UCSD-AML1 (cell line): Measurements from ENCODE around the gene CRACDL.

Experiments used
- DNase-seq: peaks from one replicate; lab custom pipeline; 2025; ENCODE audit not compliant: unreplicated experiment; lab: John Stamatoyannopoulos, UW

Gene CRACDL

DNA sequence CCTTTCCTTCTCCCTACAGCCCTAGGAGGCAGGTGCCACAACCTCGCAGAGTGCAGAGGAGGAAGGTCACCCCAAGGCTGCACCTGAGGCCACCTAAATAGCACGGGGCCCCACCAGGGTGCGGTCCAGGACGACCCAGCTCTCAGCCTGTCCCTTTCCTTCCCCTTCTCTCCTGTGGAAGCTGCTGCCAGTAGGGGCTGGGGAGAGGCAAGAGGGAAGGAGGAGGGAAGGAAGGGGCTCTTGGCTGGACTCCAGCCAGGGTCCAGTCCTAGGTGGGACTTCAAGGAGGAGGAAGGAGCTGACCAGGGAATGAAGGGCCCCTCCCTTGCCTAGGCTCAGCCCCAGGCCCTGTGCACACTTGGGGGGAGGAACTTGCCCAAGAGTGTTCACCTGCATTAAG is 11.1 kb downstream of the CRACDL start:
- DNase-seq, result no peak

DNA sequence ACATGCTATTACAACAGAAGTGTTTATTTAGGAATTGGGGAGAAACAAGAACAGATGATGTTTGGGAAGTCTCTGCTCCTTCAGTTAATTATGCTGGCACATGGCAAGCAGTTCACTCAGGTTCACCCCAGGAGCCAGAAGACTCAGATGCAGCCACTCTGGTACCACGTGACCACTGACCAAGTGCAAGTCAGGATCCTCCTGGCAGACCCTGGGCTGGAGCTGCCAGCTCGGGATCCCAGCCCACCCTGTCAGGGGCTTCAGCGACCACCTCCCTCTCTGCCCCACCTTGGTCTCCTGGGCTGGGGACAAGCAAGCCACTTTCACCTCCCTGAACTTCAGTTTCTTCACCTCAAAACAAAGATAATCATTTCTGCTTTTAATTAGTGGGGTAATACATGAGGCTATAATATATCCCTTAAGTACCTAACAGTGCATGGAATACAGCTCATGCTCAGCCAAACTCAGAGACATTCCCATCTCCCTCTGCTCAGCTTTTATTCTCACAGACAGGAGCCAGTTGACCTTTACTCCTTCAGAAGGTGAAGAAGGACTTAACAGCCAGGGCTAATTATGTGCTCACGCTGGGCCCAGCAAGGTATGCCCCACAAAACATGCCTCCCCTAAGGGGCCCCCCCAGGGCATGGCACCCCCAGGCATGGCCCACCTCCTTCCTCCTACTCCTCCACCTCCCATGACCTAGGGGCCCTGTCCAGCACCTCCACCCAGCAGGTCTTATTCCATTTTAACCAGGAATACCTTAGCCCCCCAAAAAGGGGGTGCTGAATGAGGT is 11.8 kb downstream of the CRACDL start:
- no peak for DNase-seq

DNA sequence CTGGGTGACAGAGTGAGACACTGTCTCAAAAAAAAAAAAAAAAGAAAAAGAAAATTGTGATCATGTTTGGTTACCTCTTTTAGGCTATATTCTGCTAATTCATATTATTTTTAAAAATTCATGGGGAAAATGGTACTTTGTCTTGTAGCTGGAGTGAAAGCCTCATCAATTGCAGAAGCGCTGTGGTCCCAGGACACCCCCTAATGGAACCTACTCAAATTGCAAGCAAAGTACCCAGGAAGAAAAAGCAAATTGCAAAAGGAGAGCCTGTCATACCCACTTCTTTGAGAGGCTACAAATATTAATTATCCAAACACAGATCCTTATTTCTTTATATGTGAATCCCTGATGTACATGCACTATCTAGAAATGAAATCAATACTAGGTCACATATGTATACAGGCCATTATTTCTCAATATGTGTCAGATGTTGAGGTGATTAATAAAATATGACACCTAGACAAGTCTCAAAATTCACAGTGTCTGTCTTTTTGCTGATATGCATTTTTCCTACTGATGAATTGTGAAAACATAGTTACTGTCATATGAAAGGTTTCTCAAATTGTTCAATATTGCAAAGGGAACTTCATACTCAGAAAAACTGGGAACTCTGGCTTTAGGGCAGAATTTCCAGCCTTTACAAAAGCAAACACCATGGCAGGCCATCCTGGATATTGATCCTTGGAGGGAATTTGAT is 12.6 kb downstream of the CRACDL start:
- no peak for DNase-seq

DNA sequence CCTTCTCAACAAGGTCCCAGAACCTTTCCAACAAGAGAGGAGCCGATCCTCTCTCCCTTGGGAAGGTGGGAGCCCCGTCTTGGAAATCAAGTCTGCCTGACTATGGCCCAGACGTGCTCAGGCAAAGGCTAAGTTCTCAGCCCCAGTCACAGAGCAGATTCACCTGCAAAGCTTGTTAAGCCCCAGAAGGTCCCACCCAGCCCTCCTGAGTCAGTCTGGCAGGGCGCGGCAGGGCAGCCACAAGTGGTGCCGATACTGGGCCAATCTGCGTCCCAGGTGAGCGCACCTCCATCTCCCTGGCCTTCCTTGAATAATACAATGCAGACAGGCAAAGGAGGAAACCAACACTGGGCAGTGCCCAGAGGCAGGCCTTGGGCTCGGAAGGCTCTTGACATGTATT is 15.0 kb downstream of the CRACDL start:
- no peak for DNase-seq

DNA sequence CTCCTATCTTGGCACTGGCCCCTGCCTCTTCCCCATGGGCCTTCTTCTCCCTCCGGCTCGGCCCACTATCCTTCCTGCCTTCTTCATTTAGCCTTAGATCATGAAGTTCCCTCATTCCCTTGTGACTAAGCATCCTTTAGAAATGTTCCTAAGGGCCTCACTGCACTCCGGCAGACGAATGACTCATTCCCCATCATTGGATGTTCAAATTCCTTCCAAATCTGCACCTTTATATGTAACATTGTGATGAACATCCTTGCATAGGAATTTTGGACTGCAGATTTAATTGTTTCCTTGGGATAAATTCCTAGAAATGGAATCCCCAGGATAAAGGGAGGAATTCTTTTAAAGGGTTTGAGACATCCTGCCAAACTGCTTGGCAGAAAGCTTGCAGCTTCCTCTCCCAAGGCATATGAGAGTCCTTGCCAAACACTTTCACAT is 19.0 kb downstream of the CRACDL start:
- no peak for DNase-seq

DNA sequence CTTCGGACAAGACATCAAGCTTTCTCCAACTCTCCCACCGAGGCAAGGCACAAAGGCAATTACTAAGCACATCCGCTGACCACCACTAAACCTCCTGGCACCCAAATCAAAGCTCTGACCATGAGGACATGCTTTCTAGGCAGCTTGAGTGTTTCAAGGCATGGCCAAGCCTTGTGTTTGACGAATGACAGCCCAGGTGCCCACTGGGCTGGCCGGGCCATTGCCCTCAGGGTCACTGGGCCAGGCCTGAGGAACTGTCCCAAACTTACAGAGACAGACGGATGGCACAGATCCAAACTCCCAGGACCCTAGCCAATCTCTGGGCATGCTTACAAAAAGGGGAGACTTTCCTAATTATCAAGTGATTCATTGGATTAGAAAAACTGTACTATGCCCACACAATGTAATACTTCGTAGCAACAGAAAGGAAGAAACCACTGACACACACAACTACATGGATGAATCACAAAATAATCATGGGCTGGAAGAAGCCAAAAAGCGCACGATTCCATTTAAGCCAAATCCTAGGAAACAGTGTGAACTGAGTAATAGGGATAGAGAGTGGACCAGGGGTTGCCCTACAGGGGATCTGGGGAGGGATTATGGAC is 20.2 kb downstream of the CRACDL start:
- DNase-seq, result no peak

DNA sequence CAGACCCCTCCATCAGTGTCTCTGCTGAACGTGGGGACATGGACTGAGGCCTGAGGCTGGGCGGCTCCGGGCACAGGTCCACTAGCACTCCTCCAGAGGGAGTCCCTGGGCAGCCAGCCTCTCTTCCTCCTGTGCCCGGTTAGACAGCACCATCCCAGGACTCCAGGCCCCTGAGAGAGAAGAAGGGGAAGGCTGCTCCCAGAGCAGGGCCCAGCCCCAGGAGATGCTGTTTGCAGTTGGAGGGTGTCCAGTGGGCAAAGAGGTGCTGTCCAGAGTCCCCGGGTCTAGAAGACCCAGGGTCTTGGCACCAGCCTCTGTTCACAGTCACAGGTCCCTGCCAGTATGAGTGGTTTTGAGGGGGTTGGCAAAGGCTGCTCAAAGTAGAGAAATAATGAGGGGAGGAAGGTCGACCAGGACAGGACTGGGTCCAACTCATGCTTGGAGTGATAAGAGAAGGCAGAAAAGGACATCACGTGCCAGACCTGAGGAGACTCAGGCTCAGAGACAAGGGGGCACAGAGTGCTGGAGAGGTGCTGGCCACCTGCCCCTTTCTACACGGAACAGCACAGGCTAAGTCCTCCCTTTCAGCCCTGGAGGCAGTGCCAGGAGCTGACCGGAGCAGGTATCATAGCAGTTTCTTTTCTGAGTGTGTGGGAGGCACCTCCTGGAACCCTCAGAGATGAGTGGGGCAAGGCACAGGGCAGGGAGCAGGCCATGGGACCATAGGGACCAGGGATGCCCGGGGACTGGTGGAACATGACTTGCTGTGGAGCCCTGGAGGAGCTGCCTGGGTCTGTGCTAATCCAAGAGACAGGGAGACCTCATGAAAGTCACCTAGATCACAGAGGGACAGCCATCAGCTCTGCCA is 21.1 kb downstream of the CRACDL start:
- no peak for DNase-seq

DNA sequence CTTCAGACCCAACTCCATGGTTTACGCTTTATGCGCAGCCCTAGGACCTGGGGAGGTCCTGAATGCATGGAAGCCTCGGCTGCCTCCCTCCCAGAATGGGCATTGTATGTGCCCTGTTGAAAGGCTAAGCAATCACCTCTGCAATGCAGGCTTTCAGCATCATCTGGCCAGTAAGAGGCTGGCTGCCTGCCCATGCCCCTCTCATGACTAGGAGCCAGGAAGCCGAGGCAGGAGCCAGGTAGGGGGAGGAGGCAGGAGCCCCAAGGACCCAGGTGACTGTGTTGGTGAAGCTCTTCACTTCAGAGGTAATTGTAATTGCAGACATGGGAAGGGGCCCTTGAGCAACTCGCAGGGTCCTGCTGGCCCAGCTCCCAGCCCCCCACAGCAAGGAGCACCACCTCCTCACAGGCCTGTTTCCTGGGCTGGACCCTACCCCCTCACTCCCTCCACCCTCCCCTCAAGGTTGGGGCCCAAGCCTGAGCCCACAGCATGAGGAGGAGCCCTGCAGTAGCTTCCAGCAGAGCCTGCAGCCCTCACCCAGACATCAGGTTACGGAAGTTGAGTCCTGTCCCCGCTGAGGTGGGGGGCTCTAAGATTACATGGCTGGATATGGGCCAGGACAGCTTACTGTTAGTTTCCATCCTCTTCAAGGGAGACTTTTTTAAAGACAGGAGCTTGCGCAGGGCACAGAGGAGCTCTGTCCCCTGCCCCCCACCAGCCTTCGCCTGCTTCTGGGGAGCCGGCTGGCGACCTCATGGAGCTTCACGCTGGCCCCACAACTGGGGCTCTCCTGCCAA is 21.9 kb downstream of the CRACDL start:
- no peak for DNase-seq

DNA sequence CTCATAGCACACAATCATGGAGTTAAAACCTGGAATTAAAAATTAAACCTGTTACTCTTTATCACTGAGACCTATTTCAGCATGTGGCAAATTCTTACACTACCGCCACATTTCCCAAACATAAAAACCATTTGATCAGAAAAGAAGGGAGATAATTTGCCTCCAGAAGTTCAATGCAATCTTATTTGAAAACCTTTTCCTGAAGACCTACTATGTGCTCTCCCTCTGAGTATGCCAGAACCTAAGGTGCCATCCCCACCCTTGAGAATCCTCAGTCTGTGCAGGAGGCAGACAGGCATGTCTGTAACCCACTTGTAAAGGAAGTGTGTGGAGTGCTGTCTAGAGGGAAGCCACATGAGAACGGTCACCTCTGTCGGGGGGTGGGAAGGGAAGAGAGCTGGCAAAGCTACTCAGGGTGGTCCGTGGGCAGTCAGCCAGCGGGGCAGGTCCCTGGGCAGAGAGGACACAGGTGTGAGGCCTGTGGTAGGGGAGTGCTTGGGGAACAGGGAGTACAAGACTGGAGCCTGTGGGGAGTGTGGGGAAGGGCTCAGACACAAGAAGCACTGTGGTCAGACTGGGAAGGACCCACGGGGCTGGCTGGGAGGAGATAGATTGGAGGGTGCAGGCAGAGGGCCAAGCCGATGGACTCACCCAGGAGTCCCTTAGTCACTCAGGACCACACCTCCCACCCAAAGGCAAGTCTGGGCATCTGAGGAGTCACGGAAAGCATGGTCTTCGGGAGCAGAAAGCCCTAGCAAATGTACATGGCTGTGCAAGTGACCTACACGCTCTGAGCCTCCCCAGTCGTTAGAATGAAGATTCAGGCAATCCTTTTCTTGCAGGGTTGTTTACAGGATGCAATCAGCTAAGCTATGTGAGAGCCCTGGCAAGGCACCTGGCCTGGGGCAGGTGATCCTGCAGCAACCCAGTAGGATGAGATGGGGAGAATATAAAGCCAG is 22.8 kb downstream of the CRACDL start:
- DNase-seq, result no peak

DNA sequence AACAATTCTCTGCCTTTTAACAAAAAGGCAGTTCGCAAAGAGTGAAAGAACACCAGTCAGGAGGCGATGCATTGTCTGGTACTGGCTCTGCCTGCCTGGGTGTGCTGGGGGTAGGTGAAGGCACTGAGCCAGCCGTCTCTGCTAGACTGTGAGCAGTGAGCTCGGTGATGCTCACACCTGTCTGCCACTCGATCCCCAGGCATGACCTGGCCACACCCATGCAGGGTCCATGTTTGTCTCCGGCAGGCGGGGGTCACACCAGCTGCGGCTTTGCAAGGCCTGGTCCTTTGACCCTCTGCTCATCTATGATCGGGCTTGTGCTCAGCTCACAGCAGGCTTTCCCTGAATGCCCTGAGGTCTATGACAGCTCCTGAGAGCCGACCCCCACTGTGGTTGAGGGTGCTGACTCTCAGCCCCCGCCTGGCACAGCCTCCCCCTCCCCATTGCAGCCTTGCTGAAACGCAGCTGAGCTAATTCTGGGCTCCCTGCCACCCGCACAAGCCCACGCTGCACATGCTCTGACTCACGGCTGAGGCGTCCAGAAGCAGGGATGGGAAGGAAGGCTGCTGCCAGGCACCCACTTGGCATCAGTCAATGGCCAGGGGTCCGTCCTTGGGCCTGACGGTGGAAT is 23.7 kb downstream of the CRACDL start:
- no peak for DNase-seq

DNA sequence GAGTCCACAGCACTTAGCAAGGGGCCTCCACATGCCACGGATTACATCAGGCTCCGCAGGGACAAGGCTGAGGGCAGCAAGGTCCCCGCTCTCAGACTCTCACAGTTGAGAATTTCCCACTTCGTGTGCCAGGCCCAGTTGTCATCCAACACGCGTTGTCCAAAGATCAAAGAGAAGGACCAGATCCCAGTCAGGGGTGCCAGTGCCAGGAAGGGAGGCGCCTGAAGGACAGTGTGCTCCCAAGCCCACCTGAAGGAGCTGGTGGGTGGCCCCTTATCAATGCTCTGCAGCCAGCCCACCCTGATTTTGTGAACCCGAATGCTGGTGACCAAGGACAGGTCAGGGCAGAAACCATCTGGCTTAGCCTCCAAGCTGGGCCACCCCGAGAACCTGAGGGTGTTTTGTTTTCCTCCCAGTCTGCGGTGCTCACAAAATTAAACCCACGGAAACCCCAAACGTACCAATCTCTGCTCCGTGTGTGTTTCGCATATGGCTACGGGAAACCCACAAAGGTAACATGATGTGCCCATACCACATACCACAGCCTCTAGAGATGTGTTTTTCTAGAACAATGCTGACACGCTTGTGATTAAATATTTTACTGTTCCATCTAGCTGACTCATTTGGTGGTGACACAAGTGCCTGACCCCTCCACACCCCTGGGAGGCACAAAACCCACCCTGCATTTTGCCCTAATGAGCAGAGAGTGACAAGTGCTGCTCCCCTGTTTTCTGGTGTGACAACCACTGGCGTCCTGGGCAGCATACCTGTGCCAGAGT is 24.5 kb downstream of the CRACDL start:
- DNase-seq, result no peak

DNA sequence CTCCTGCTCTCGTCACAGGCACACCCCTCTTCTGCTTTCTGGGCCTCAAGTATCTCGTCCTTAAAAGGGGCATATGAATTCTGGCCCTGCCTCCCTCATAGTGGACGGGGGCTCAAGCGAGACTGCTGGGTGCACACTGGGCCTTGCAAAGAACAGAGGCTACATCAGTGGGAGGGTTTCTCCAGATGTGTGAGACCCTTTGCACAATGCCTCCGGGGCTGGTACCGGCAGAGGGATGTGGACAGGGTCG is 25.0 kb downstream of the CRACDL start:
- no peak for DNase-seq

DNA sequence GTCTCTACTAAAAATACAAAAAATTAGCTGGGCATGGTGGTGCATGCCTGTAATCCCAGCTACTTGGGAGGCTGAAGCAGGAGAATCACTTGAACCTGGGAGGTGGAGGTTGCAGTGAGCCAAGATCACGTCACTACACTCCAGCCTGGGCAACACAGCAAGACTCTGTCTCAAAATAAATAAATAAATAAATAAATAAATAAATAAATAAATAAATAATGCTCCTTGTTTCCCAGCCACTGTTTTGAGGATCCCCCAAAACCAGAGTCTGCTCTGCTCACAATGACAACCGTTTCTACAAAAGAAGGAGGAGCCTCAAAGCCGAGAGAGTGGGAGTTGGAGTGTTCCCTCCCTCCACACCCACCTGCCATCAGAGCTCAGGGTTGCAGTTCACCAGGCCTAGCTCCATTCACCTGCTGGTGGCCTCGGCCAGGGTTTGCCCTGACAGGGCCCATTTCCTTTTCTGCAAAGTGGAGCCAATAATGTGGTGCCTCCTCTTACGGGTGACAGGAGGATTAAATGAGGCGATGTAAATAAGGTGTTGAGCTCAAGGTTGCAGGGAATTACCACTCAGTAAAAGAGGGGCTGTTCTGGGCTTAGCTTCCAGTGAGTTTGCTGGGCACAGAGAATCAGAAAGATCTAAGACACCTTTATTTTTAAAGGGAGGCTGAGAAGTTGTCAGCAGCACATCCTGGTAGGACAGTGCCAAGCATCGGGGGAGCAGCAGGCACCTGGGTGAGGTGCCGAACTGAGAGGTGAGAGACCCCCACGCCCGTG is 25.5 kb downstream of the CRACDL start:
- no peak for DNase-seq

DNA sequence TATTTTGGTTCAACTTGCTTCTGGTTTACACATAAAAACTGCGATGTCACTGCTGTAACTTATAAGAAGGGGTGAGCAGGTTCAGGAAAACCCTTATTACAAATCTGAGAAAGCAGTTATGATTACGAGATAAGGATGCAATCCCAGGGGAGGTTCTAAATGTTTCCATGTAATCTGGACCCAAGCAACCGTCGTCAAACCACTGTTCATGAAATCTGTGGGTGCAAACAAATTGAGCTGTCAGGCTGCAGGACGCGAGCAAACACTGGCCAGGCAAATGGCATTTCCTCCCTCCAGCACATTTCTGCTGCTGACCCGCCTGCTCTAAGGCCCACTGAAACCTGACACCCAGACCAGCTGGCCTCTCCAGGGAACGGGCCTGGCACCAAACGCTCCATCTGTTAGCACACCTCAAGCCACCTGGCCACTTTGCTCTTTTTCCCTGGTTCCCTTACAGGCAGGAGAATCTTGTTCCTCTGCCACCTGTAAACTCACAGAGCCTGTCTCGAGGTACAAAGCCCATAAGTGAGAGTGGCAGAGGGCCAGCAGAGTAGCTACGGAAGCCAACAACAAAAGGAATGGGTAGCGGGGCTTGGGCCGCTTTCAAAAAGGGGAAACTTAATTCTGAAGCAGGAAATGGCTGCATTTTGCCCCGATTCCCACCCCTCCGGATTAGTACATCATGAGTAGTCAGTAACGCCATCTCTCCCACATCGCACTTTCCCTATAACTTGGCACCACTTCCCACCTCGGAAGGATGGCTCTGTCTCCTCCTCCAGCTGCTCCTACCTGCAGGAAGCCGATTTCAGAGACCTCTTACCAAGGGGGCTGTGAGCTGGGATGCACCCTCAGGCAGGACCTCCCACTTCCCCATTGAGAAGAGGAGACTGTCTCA is 26.5 kb downstream of the CRACDL start:
- DNase-seq, result no peak

DNA sequence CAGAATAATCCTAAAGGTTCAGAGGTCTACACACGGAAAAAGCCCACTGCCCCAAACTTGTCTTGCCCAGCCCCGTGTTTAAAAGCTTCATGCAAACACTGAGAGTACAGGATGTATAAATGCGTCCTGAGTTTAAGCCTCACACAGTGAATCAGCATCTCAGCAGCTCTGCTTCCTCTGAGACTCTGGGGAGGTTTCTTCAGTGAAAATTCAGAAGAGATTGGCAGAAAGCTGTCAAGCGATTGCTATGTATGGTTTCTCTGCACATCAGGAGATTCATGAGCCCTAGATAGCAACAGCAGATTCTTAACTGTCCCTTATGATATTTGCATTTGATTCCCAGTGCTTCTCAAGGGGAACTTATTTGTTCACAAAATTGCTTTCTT is 27.1 kb downstream of the CRACDL start:
- DNase-seq, result no peak
